ENCODE results near the gene GSG1L.

Gene GSG1L

DNA sequence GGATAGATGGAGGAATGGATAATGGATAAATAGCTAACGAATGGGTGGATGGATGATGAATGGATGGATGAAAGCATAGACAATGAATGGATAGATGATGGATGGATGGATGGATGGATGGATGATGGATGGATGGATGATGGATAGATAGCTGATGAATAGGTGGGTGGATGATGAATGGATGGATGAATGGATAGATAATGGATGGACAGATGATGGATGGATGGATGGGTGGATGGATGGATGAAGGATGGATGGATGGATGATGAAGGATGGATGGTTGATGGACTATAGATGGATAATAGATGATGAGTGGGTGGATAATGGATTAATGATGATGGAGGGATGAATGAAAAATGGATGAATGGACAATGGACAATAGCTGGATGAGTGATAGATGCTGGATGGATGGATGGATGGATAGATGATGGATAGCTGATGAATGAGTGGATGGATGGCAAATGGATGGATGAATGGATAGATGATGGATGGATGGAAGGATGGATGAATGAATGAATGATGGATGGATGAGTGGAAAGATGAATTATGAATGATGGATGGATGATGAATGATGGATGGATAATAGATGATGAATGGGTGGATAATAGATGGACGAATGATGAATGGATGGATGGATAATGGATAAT lies 273.8 kb downstream of the GSG1L start:
- no peak for DNase-seq (ENCODE audit: low read depth)

DNA sequence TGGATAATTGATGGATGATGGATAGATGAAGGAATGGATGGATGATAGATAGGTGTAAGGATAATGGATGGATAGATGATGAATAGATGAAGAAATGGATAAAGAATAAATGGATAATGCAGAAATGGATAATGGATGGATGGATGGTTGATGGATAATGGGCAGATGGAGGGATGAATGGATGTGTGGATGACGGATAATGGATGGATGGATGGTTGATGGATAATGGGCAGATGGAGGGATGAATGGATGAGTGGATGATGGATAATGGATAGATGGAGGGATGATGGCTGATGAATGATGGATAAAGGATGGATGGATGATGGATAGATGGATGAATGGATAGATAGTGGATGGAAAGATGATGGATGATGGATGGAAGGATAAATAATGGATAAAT lies 274.4 kb downstream of the GSG1L start:
- no peak for DNase-seq (ENCODE audit: low read depth)

DNA sequence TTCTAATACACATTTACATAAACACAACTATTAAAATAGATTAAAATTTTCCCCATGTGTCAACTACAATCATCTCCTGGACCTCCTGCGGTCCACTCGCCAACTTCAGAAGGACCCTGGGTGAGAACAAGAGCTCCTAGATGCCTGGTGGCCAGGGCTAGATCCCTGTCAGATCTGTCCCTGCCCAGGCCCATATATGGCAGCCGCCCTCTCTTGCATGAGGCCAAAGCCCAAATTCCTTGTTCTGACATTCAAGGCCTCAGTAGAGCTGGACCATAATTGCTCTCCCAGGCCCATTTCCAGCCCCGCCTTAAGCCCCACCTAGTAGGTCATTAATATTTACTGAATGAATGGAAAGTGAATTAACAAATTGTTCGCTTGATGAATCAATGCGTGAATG lies 275.8 kb downstream of the GSG1L start:
- DNase-seq (ENCODE audit: low read depth) = no peak

DNA sequence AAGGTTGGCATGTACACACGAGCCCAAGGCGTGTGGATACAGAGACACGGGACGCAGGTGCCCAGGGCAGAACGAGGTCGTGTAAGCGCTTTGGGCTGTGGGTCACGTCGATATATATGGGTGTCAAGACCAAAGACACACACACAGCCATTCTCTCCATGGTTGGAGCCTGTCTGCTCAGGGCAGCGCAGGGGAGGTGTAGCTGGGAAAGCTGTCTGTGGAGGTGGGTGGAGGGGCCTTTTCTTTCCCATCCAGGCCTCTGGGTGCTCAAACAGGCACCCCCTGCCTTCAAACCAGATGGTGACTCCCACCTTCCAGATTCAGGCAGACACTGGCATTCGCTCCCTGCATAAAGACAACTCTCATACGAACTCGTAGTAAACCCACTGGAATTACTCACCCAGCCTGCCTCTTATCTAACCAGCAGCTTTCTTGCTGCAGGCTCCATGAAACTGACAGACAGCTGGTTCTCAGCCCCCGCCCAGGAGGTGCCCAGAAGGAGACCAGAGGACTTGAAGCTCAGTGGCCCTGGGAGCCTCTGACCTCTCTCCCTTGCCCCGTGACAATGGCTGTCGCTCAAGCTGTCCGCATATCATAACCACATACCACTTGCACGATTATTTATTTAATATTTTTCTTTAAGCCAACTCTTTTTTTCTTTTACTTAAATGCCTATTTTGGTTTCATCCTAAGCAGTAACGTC lies 276.4 kb downstream of the GSG1L start:
- no peak for DNase-seq (ENCODE audit: low read depth)

DNA sequence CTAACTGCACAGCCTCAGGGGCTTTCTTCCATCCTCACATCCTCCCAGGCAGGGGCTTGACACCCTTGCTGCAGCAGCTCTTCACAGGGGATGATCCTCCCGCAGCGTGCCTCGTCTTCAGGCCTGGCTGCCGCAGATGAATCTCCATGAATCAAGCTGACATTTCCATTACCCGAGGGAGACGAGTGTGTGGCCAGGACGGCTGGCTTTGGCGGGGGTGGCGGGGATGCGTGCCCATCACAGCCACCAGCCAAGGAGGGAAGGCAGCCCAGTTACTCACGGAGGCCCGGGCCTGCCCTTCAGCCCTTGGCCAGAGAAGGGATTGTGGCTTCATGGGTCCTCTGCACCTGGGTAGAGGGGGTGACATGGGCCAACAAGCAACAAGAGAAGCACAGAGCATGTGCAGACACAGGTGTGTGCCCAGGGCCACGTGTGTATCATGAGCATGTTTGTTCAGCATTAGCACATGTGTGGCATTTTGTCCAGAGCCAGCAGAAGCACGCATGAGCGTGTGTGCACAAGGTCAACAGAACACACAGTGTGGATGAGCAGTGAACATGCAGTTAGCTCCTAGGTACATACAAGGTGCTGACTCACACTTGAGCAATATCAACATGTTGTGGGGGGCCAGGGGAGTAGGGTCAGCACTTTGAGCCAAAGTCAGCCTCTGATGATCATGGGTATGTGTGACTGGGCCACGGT lies 277.1 kb downstream of the GSG1L start:
- no peak for DNase-seq (ENCODE audit: low read depth)

DNA sequence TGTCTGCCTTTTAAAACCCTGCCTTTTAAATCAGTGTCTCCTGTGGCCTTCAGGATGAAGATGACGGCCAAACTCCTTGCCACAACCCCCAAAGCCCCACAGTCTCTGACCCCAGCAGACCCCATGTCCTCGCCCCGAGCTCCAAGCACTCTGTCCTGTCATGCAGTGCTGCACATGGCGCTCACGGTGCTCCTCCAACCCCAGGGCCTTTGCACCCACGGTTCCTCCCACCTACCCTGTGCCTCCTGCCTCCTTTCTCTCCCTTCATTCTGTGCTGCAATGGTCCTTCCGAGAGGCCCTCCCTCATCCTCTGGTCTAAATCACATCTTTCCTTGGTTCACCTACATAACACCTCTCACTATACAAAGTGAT lies 278.2 kb downstream of the GSG1L start:
- DNase-seq (ENCODE audit: low read depth) = no peak

DNA sequence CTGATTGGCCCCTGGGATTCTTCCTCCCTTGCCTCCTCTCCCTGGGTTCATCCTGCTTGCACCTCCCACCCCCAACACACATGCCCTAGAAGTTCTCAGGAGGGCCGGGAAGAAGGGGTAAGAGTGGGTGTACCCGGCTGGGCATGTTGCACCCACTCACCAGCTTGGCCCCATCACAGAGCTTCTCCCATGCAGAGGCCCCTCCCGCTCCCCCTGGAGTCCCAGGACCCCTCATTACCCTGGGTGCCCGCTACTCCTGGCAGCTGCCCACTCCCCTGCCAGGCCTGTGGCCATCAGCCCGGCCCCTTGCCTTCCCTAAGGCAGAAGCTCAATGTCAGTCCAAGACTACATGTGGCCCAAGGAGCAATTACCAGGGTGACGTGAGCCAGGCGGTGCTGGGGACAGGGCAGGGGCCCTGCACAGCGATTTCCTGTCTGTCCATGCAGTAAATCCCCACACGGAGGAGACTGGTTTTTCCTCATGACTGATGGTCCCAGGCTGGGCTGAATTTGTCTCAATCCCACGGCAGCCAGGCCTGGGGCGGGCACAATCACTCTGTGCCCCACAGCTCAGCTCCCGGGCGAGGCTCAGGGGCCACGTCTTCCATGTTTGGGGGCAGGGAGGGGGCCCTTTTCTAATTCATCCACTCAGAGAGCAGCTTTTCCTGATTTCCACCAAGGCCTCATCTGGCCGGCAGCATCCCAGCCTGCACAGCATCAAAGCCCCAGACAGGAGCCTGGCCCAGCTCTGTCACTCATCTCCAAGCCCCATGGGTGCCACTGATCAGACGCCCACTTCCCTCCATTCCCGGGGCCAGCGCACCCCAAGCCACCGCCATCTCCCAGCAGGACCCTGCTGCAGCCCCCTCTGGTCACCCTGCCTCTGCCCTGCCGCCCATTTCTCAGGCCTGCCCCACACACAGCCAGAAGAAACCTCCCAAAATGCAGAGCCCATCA lies 278.9 kb downstream of the GSG1L start:
- no peak for DNase-seq (ENCODE audit: low read depth)

DNA sequence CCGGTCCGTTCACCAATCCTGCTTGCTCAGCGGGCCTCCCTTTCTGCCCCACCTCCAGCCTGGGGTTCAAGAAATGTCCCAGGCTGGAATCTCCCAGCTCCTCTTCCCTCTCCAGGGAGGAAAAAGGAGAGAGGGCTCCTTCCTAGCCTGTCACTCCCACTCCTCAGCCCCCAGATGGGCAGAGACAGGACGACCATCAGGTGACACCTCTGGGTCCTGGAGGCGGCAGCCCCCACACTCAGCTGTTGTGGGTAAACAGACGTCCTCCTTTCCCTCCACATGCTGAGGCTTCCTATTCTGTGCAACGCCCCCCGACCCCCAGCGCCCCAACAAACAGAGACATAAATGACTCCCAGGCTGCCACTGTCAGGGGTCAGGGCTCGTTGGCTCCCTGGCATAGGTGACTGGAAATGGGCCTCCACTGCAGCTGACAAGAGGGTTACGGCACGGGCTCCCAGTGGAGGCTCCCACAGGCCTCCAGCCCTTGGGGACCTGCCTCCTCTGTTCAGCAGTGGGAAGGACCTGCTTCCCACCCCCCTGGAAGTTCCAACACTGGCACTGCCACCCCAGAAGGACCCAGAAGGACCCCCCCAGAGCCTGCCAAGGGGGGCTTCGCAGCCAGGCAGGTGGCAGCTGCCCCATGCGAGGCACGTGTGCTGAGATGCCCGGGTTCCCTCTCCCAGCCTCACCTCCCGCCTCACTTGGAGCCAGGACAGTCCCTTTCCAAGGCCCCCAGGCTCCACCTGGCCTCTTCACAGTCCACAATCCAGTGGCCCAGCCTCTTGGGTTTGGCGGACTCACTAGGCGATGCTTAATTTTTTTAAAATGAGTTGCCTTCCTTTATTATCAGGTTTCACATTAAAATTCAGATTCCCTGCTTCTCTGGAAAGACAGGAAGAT lies 281.3 kb downstream of the GSG1L start:
- DNase-seq (ENCODE audit: low read depth) = no peak

DNA sequence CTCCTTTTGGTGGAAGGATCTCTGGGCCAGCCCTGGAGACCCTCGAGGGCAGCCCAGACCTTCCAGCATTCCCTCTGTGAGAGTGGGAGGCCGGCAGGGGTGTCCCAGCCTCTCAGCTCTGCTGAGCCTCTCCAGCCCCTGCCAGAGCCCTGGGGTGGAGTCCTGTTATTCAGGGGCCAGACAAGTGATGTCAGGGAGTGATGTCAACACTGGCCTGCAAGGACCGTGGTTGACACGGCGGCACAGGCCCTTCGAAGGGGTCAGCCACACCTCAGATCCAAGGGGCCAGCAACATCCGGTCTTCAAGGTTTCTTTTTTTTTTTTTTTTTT lies 282.4 kb downstream of the GSG1L start:
- DNase-seq (ENCODE audit: low read depth) = no peak

DNA sequence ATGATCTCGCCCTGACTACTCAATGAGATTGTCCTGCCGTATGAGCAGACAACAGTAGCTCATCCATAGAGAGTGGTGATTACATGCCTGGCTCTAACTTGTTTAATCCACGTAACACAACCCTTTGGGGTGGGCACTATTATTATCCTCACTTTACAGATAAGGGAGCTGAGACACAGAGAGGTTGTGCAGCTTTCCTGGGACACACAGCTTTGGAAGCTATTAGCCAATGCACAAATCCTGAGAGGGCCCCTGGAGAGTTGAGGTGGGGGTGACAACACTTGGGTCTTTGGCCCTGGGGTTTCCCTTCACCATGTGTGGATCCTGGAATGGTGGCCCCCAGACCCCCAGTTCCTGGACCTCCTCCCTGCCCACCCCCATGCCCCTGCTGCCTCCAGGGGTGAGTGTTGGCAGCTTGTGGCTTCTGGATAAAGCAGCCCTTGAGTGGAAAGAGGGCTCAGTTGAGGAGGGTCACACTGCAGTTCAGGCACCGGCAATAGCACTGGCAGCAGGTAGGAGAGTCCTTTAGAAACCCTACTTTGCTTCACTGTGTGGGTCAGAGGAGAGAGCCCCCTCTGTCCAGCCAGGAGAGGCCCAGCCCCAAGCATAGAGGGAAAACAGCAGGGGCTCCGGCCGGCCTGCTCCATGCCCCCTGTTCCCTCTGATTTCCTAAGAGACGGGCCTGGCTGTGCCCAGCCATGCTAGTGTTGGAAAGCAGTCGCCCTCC lies 282.9 kb downstream of the GSG1L start:
- no peak for DNase-seq (ENCODE audit: low read depth)

DNA sequence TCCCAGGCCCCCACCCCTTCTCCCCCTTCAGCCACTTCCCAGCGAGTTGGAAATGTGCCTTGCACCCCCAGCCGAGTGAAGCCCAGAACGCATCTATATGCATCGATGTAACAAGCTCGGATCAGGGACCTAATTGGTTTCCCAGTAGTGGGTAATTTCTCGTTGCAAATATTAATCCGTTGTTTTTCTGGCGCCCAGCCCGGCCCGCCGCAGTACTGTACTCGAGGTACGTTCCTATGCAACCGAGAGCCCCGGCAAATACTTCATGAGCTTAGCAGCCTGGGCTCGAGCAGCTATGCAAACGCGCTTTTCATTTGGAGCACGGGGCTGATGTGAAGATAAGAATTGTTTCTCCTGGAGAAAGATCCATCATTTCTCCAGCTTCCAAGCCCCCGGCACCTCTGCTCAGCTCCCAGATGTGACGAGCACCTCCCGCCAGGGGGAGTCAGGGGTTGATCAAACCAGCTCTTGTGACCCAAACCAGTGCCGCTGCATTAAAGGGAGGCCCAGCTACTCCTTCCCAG lies 283.8 kb downstream of the GSG1L start:
- no peak for DNase-seq (ENCODE audit: low read depth)

DNA sequence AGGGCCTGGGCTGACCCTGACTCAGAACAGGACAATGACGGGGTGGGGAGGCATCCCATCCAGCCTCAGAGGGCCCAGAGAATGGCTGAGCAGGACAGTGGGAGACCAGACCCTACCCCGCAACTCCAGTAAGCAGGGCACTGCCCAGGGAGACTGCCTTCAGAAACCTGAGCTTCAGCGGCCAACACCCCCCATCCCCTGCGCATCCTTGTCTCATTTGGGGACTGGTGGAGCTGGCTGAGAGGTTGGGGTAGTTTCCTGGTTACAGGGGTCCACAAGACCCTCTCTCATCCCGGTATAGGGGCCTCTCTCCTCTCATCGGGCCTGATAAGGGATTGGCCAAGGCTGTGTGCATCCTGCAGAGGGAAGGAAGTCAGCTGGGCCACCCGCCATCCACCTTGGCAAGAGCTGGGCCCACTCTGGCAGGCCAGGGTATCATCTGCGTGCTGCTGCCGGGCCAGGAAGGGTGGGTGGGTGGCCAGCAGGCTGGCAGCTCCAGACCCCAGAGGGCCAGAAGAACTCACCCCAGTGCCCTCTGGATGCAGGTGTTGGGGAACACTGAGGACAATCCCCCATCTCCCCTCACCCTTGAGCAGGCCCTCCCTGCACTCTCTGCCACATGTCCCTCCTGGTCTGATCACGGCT lies 284.5 kb downstream of the GSG1L start:
- DNase-seq (ENCODE audit: low read depth) = no peak

DNA sequence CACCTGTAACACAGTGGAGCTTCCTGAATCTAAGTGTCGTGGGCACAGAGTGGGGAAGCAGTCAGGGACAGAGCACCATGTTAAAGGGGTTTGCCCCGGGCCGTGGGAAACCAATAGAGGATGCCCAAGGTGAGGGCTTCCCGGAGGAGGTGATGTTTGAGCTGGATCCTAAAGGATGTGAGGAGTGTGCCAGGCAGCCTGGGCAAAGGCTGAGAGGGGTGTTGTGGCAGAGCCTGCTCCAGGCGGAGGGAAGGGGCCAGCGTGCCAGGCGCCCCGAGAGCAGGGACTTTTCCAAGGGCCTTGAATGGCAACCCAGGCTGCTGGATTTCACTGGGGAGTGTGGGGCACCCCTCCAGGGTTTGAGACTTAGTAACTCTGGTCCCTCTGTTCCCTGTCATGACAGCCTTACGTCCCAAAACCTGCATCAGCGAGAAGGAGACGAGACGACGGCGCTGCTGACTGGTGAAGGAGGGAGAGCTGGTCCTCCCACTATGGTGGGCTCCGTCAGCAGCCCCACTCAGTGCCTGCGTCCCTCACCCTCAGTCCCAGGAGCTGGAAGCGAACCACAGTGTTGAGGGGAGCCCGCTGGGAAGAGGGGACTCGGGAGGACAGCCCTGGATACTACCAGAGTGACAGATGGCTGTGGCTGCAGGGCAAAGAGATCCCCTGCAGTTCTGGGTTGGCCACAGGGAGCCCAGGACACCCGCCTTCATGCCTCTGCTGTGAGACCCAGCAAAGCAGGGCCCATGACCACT lies 285.2 kb downstream of the GSG1L start:
- DNase-seq (ENCODE audit: low read depth) = no peak

DNA sequence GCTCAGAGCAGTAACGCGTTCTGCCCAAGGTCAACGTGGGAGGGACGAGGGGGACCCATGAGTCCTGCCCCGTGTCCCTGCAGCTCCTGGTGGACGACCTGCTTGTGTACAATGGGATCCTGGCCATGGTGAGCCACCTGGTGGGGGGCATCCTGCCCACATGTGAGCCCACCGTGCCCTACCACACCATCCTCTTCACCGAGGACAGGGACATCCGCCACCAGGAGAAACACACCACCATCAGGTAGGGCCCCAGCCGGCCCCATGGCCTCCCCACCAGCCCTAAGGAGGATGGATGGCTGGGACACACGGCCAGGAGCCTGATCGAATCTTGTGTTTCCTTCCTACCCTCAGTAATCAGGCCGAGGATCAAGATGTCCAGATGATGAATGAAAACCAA lies 286.0 kb downstream of the GSG1L start:
- DNase-seq (ENCODE audit: low read depth) = no peak

DNA sequence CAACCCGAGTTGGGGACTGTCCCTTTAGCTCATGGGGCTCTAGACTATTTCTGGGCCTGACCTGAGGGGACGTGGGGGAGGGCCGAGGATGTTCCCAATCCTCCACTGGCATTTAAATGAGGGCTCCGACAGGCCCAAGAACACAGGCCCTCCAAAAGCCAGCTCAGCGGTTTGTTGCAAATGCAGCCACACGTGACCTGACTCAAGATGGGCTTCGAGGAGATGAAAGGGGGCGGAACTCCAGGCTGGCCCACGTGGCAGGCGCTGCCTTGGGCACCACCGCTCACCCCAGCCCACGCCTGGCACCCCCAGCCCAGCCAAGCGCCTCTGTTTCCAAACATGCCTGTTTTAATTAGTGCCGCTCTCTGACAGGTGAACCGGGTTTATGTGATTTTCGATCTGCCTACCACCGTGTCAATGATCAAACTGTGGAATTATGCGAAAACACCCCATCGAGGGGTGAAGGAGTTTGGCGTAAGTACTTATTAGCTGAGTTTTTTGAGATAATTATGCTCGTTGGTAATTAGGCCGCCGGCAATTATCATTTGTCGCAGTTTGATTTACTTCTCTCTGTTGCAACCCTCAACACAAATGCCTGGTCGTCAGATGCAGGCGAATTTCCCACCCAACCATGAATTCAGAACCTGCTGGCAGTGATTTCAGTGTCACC lies 286.8 kb downstream of the GSG1L start:
- DNase-seq (ENCODE audit: low read depth) = no peak

DNA sequence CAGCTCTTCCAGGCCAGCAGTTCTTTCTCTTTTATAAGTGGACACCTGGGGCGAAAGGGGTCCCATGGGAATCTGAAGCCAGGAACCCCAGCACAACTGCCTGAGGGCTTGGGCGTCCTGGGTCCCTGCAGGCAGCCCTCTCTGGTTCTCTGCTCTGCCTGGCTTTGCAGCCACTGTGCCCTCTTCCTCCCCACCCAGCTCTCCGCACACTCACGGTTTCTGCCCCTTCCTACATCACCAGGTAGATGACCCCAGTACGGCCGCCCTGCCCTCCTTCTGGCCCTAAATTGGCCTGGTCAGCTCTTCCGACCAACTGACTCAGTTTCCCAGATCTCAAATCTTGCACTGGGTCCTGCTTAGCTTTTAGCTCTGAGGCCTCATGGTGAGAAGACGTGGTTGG lies 288.3 kb downstream of the GSG1L start:
- no peak for DNase-seq (ENCODE audit: low read depth)

DNA sequence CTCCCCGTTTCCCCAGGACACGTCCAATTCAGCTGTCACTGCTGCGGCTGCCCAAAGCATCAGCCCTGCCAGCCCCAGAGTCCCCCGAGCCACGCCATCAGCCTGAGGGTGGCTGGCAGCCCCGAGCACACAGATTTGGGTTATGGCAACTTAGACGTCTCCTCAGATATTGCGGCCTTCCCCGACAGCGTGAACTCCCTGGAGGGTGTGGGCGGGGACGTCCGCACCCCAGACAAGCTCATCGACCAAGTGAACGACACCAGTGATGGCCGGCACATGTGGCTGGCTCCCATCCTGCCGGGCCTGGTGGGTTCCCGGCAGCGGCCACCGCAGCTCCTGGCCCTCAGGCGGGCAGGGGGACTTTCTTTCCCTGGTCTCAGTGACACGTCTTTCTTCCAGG lies 288.7 kb downstream of the GSG1L start:
- DNase-seq (ENCODE audit: low read depth) = no peak

DNA sequence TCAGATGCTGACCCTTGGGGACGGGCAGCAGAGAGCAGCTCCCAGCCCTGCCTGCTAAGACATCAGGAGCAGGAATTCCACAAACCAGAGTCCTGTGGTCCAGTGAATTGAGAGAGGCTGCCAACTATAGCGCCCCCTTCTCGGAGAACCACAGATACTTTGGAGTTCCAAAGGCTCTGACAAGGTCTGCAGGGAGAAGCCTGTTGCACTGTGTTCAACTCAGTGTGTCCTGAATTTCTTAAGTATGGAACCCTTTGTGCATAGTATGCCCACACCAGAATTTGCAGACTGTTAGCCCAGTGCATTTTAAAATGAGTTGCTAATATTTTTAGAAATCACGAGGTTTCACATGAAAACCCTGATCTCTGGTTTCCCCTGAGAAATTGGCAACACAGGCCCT lies 290.2 kb downstream of the GSG1L start:
- no peak for DNase-seq (ENCODE audit: low read depth)

All from stimulated activated CD8-positive, alpha-beta memory T cell treated with anti-CD3 and anti-CD28 coated beads, Interleukin-12 subunit alpha, Interleukin-12 subunit beta, amount 100 ng/mL, for 4 hours (primary cell).